Osteocyte (in vitro differentiated cells): Measurements from ENCODE around the gene WDR12. TPM values are rescaled to one million over a fixed set of nuclear protein-coding genes. Genes with fewer than 3 reads are reported as not detected.

Experiments used
- DNase-seq: peaks from one replicate; pipeline ENCODE4 v3.0.0; 2021; ENCODE audit warnings: mixed read lengths; ENCODE audit not compliant: unreplicated experiment; ENCODE audit errors: extremely low spot score
- H3K27ac Mint-ChIP-seq: one replicate; pipeline ENCODE4 v1.8.0; 2021; ENCODE audit warnings: mild to moderate bottlenecking, mixed read lengths; ENCODE audit not compliant: unreplicated experiment
- H3K27me3 Mint-ChIP-seq: one replicate; pipeline ENCODE4 v1.8.0; 2021; ENCODE audit warnings: mixed read lengths; ENCODE audit not compliant: unreplicated experiment
- H3K36me3 Mint-ChIP-seq: one replicate; pipeline ENCODE4 v1.8.0; 2021; ENCODE audit warnings: mixed read lengths; ENCODE audit not compliant: unreplicated experiment
- H3K4me1 Mint-ChIP-seq: one replicate; pipeline ENCODE4 v1.8.0; 2021; ENCODE audit warnings: mixed read lengths; ENCODE audit not compliant: unreplicated experiment
- H3K4me3 Mint-ChIP-seq: one replicate; pipeline ENCODE4 v1.8.0; 2021; ENCODE audit warnings: mild to moderate bottlenecking, moderate library complexity, mixed read lengths; ENCODE audit not compliant: unreplicated experiment
- H3K9me3 Mint-ChIP-seq: one replicate; pipeline ENCODE4 v1.8.0; 2021; ENCODE audit warnings: mixed read lengths; ENCODE audit not compliant: unreplicated experiment
- CTCF ChIP-seq: fragments of 200-600 bp; sonication (generic); IDR thresholded peaks from 2 replicates; pipeline ENCODE4 v1.5.0; 2021; ENCODE audit warnings: antibody characterized with exemption, mild to moderate bottlenecking, moderate library complexity
- total RNA-seq: library from RNA; stranded (reverse); gene quantifications from 2 replicates; pipeline ENCODE4 v1.2.1, GENCODE V29; 2021

WDR12 gene
- total RNA-seq, 1 donor from 2014 or later = 47.9 TPM

DNA sequence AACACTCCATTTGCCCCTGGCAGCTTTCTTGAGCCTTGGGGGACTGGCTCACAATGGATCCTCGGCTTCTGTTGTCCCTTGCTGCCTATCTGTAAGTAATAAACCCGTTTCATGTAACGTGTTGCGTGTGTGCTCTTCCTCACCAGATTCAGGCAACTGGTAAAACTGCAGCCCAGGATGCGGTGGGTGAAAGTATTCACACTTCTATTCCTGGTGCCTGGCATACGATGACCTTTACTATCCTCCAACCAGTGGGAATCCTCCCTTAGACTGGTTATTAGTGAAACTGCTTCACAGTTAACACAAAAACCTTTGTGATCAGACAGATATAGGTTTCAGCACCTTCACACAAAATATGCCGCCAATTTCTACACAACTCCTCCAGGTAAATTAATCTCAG lies 26.3 kb downstream of the WDR12 start:
- Mint-ChIP-seq H3K36me3 (peaks cover 27% of the 10 kb centered on the region), H3K4me3 (no peak overlapping the region), H3K27ac (no peak overlapping the region), H3K27me3 (no peaks in the 10 kb centered on the region), H3K4me1 (no peaks in the 10 kb centered on the region), H3K9me3 (no peaks in the 10 kb centered on the region)
- TF ChIP-seq CTCF = no peak
- no peak for DNase-seq

GRCh38 chr2:202883987-202884675 lies 27.3 kb downstream of the WDR12 start:
- Mint-ChIP-seq H3K27me3 (no peaks in the 10 kb centered on the region), H3K36me3 (peaks cover 27% of the 10 kb centered on the region), H3K4me1 (no peaks in the 10 kb centered on the region), H3K4me3 (no peak overlapping the region), H3K9me3 (no peaks in the 10 kb centered on the region), H3K27ac (no peak overlapping the region)
- DNase-seq = no peak
- no peak for TF ChIP-seq CTCF

- TF ChIP-seq CTCF = no peak
- Mint-ChIP-seq H3K36me3 (peaks cover 26% of the 10 kb centered on the region), H3K27me3 (no peaks in the 10 kb centered on the region), H3K27ac (no peak overlapping the region), H3K4me1 (no peaks in the 10 kb centered on the region), H3K9me3 (no peaks in the 10 kb centered on the region), H3K4me3 (no peak overlapping the region)
- DNase-seq = no peak
Observed at GRCh38 chr2:202881570-202881969, 29.9 kb downstream of the WDR12 start.

DNA sequence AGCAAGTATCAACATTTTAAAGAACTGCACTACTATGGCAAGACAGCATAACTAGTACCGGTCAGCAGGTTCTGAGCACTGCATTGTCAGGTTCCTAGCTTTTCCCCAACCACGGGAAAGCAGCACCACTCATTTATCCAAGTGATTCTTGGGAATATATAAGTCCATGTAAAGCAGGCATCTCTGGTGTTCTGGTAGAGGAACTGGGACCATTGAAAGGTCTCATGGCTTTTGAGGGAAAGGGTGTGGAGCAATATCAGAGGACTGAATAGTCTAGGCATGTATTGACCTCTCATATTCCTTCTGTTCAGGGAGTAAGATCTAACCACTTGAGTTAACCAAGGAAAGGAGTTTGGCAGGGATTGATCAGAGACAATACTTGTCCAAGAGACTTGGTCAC lies 33.8 kb downstream of the WDR12 start:
- TF ChIP-seq CTCF = no peak
- no peak overlapping the region for H3K27ac Mint-ChIP-seq
- no peaks in the 10 kb centered on the region for H3K4me1 Mint-ChIP-seq
- no peaks in the 10 kb centered on the region for H3K9me3 Mint-ChIP-seq
- H3K4me3 Mint-ChIP-seq = no peak overlapping the region
- H3K27me3 Mint-ChIP-seq = no peaks in the 10 kb centered on the region
- H3K36me3 Mint-ChIP-seq = peaks cover 9% of the 10 kb centered on the region
- no peak for DNase-seq

GRCh38 chr2:202871300-202872141 lies 40.0 kb downstream of the WDR12 start, which contains the start of gene ICA1L:
TSS of gene ICA1L (minus strand) at chr2:202871766. CDS start at chr2:202829009, 42,757 bp downstream.
- no peaks in the 10 kb centered on the region for H3K27me3 Mint-ChIP-seq
- peak; percentile 91 for DNase-seq
- H3K27ac Mint-ChIP-seq = peak within 1 kb of the TSS; percentile 91
- TF ChIP-seq CTCF = no peak
- H3K9me3 Mint-ChIP-seq = no peaks in the 10 kb centered on the region
- H3K4me1 Mint-ChIP-seq = peaks cover 10% of the 10 kb centered on the region
- H3K4me3 Mint-ChIP-seq = peak within 1 kb of the TSS; percentile 89
- no peaks in the 10 kb centered on the region for H3K36me3 Mint-ChIP-seq
